Tibial artery (tissue), 4 donors: ENCODE measurements around the gene PRMT7.

ENCODE experiments used
- DNase-seq, 2 donors: peaks; one replicate each; pipeline ENCODE4 v3.0.0-alpha.2; 2019
- H3K27ac ChIP-seq, 2 donors: fragments of 200-600 bp; sonication (generic) in 1 of 2; 1 replicate in 1 of 2; 2 replicates in 1 of 2; pipeline ENCODE4 v1.5.1; 2018 to 2019; ENCODE audit warnings: mild to moderate bottlenecking in 1 of 2
- H3K27me3 ChIP-seq, 2 donors: fragments of 200-600 bp; sonication (generic) in 1 of 2; one replicate each; pipeline versions ENCODE4 v1.5.1 to v1.6.0; 2016 to 2019
- H3K36me3 ChIP-seq, 3 donors: fragments of 200-600 bp; sonication (generic) in 2 of 3; one replicate each; pipeline ENCODE4 v1.5.1; 2016 to 2019; ENCODE audit warnings: mild to moderate bottlenecking in 2 of 3
- H3K4me1 ChIP-seq, 4 donors: fragments of 200-600 bp; sonication (generic) in 2 of 4; 1 replicate in 3 of 4; 2 replicates in 1 of 4; pipeline ENCODE4 v1.5.1; 2016 to 2019
- H3K4me3 ChIP-seq, 2 donors: fragments of 200-600 bp; sonication (generic) in 1 of 2; 1 replicate in 1 of 2; 2 replicates in 1 of 2; pipeline ENCODE4 v1.5.1; 2018 to 2019; ENCODE audit warnings: mild to moderate bottlenecking in 2 of 2
- H3K9me3 ChIP-seq, 3 donors: fragments of 200-600 bp; sonication (generic) in 1 of 3; one replicate each; pipeline ENCODE4 v1.5.1; 2016 to 2019
- intact Hi-C: fragments of 100-400 bp; cut with DNase I; formaldehyde crosslinking; loops from one replicate; pipeline ENCODE4 v1.15.0; 2023; ENCODE audit warnings: low total_unique reads
- TF ChIP-seq, protein P1 (sequence below), 2 experiments: fragments of 200-600 bp in 1 of 2; fragments of 450-650 bp in 1 of 2; IDR thresholded peaks; one replicate each; pipeline ENCODE4 v1.5.1; 2017 to 2019; ENCODE audit warnings: antibody characterized with exemption in 2 of 2, mild to moderate bottlenecking in 1 of 2, moderate library complexity in 1 of 2

The PRMT7 gene

DNA sequence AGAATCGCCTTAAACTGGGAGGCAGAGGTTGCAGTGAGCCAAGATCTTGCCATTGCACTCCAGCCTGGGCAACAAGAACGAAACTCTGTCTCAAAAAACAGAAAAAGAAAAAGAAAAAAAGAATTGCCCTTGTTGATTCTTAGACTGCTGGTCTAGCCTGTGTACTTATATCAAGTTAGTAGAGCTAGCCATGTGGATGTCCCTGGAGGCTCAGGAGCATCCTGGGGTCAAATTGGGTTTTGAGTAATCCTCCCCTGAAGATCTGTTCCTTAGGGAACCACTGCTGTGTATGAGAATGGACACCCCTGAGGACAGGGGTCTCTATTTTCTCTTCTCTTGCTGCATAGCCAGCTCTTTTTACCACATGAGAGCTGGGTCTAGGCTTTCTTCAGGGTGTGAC is 21.6 kb upstream of the PRMT7 start:
- DNase-seq = no peak
- H3K4me1 ChIP-seq = peaks cover 0 to 50% (median 19%) of the 10 kb centered on the region in 4 donors
- no peaks in the 10 kb centered on the region for H3K27me3 ChIP-seq
- no peak overlapping the region for H3K4me3 ChIP-seq
- peak overlapping the region; percentile 74 to 80 for H3K27ac ChIP-seq
- H3K9me3 ChIP-seq = no peaks in the 10 kb centered on the region
- peaks cover 19 to 40% (median 25%) of the 10 kb centered on the region in 3 donors for H3K36me3 ChIP-seq
- TF ChIP-seq, protein P1, sequence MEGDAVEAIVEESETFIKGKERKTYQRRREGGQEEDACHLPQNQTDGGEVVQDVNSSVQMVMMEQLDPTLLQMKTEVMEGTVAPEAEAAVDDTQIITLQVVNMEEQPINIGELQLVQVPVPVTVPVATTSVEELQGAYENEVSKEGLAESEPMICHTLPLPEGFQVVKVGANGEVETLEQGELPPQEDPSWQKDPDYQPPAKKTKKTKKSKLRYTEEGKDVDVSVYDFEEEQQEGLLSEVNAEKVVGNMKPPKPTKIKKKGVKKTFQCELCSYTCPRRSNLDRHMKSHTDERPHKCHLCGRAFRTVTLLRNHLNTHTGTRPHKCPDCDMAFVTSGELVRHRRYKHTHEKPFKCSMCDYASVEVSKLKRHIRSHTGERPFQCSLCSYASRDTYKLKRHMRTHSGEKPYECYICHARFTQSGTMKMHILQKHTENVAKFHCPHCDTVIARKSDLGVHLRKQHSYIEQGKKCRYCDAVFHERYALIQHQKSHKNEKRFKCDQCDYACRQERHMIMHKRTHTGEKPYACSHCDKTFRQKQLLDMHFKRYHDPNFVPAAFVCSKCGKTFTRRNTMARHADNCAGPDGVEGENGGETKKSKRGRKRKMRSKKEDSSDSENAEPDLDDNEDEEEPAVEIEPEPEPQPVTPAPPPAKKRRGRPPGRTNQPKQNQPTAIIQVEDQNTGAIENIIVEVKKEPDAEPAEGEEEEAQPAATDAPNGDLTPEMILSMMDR (IDR thresholded peaks at IDR 0.05) = no peak
- intact Hi-C loops = no loop called here

GRCh38 chr16:68289621-68290329 is 21.0 kb upstream of the PRMT7 start:
- no peak for DNase-seq
- TF ChIP-seq, protein P1 (IDR thresholded peaks at IDR 0.05) = no peak
- intact Hi-C loops = no loop called here
- Histone ChIP-seq H3K36me3 (peaks cover 24 to 45% (median 31%) of the 10 kb centered on the region in 3 donors), H3K27me3 (no peaks in the 10 kb centered on the region), H3K4me3 (no peak overlapping the region), H3K4me1 (peaks cover 0 to 50% (median 17%) of the 10 kb centered on the region in 4 donors), H3K27ac (peak overlapping the region; percentile 74 to 80), H3K9me3 (no peaks in the 10 kb centered on the region)

- Histone ChIP-seq H3K27me3 (no peaks in the 10 kb centered on the region), H3K36me3 (peaks cover 31 to 47% (median 36%) of the 10 kb centered on the region in 3 donors), H3K4me3 (no peak overlapping the region), H3K9me3 (no peaks in the 10 kb centered on the region), H3K4me1 (peaks cover 0 to 49% (median 17%) of the 10 kb centered on the region in 4 donors), H3K27ac (peak overlapping the region; percentile 74 to 80)
- TF ChIP-seq, protein P1 (IDR thresholded peaks at IDR 0.05) = no peak
- DNase-seq = no peak
- intact Hi-C loops = no loop called here
Measured at GRCh38 chr16:68290450-68290849, 20.4 kb upstream of the PRMT7 start.

DNA sequence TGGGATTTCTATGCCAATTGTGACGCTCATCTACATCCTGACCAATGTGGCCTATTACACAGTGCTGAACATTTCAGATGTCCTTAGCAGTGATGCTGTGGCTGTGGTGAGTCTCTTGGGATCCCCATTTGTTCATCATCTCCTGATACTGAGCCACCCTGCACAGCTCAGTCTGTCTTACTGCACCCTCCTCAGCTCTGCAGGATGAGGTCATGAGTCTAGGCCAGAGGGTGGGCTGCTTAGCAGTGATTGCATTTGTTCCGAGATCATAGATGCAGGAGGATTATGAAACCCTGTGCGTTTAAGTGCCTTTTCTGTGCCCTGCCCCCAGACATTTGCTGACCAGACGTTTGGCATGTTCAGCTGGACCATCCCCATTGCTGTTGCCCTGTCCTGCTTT is 19.6 kb upstream of the PRMT7 start:
- H3K27ac ChIP-seq = peak overlapping the region in 1 of 2 donors; percentile 80
- TF ChIP-seq, protein P1 (IDR thresholded peaks at IDR 0.05) = no peak
- no peaks in the 10 kb centered on the region for H3K9me3 ChIP-seq
- H3K27me3 ChIP-seq = no peaks in the 10 kb centered on the region
- peaks cover 0 to 45% (median 17%) of the 10 kb centered on the region in 4 donors for H3K4me1 ChIP-seq
- no peak overlapping the region for H3K4me3 ChIP-seq
- no peak for DNase-seq
- intact Hi-C loops = no loop called here
- peaks cover 39 to 55% (median 44%) of the 10 kb centered on the region in 3 donors for H3K36me3 ChIP-seq

DNA sequence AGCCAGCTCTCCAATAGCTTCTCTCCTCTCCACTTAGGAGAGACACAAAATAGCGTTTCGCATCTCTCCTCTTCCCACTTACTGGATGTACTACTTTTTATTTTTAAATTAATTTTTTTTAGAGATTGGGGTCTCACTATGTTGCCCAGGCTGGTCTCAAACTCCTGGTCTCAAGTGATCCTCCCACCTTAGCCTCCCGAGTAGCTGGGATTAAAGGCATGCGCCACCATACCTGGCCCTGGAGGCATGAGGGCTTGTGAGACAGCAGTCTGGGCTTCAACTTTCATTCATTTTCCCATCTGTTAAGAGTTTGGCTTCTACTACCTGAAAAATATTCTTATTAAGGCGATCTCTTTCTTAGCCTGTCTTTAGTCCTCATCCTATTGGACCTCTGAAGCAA is 18.4 kb upstream of the PRMT7 start:
- H3K36me3 ChIP-seq = peaks cover 51 to 67% (median 56%) of the 10 kb centered on the region in 3 donors
- TF ChIP-seq, protein P1 (IDR thresholded peaks at IDR 0.05) = no peak
- intact Hi-C loops = no loop called here
- DNase-seq = no peak
- peaks cover 0 to 33% (median 14%) of the 10 kb centered on the region in 4 donors for H3K4me1 ChIP-seq
- H3K9me3 ChIP-seq = no peaks in the 10 kb centered on the region
- no peaks in the 10 kb centered on the region for H3K27me3 ChIP-seq
- H3K4me3 ChIP-seq = no peak overlapping the region
- H3K27ac ChIP-seq = no peak overlapping the region
